ENCODE results near the gene TNN. TPM values are rescaled to one million over a fixed set of nuclear protein-coding genes. Genes with fewer than 3 reads are reported as not detected.

TNN gene
- total and polyA plus RNA-seq, 2 experiments from 2014 or later, result not detected

DNA sequence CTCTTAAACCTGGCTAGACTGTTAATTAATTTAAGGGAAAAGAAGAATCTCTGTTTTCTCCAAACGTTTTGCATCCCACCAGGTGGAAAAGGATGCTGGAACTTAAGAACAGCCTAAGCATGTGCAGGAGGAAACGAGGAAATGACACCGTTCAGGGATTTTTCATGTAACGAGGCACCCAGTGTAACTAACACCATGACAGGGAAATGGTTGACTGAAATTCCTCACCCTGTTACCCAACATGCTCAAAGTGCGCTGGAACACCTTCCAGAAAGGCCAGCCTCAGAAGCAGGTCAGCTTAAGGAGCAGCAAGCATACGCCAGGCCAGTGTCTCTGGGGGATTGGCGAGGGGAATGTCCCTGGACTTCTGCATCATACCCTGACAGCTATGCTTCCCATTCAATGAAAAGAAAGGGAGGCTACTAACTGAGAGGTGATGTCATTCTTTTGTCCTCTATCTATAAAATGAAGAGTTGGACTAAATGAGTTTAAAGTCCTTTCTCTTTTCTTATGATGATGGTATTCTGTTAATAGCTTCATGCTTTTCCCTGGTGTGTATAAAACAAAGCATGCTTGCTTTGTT is 21.6 kb downstream of the TNN start:
- no peak overlapping the region for H3K27ac ChIP-seq
- no peaks in the 10 kb centered on the region for H3K9me3 ChIP-seq (ENCODE audit: low read depth)
- H3F3A ChIP-seq (ENCODE audit: insufficient read depth), result no peaks in the 10 kb centered on the region
- no peak overlapping the region for H3K4me3 ChIP-seq
- peaks cover 7% of the 10 kb centered on the region; the same call in 1 of the 2 replicates for H3K27me3 ChIP-seq (replicated peaks; ENCODE audit: insufficient read depth)
- no peaks in the 10 kb centered on the region for H3K9me2 ChIP-seq (ENCODE audit: insufficient read depth)
- no peak for DNase-seq
- WGBS, 2 experiments (ENCODE audit: low coverage in 1 of 2, low lambda C conversion rate in 2 of 2, missing lambda C conversion rate in 2 of 2), result 44 to 45% methylated on average over 7 of the region's 7 CpGs
- H4K20me1 ChIP-seq (ENCODE audit: insufficient read depth), result no peaks in the 10 kb centered on the region
- no peak overlapping the region for H3K4me2 ChIP-seq (ENCODE audit: unreplicated experiment)
- in situ Hi-C loops (cut with MboI), result no loop called here
- H2AFZ ChIP-seq, result no peak overlapping the region
- no peaks in the 10 kb centered on the region for H3K4me1 ChIP-seq (ENCODE audit: insufficient read depth)
- no peaks in the 10 kb centered on the region for H3K79me2 ChIP-seq (ENCODE audit: insufficient read depth)
- TF ChIP-seq EZH2phosphoT487 (IDR thresholded peaks at IDR 0.05; ENCODE audit: insufficient read depth, low read depth), result no peak
- TF ChIP-seq EZH2 (IDR thresholded peaks at IDR 0.05; ENCODE audit: insufficient read depth, poor library complexity, severe bottlenecking), result no peak
- H3K9ac ChIP-seq, result no peak overlapping the region
- no peaks in the 10 kb centered on the region for H3K36me3 ChIP-seq (ENCODE audit: low read depth)

- no peak overlapping the region for H3K4me3 ChIP-seq
- H3K4me2 ChIP-seq (ENCODE audit: unreplicated experiment), result no peak overlapping the region
- in situ Hi-C loops (cut with MboI), result no loop called here
- no peak for DNase-seq
- no peaks in the 10 kb centered on the region for H3F3A ChIP-seq (ENCODE audit: insufficient read depth)
- H4K20me1 ChIP-seq (ENCODE audit: insufficient read depth), result no peaks in the 10 kb centered on the region
- H3K36me3 ChIP-seq (ENCODE audit: low read depth), result no peaks in the 10 kb centered on the region
- H2AFZ ChIP-seq, result no peak overlapping the region
- TF ChIP-seq EZH2 (IDR thresholded peaks at IDR 0.05; ENCODE audit: insufficient read depth, poor library complexity, severe bottlenecking) (no peak), EZH2phosphoT487 (IDR thresholded peaks at IDR 0.05; ENCODE audit: insufficient read depth, low read depth) (no peak)
- peaks cover 7% of the 10 kb centered on the region; the same call in 1 of the 2 replicates for H3K27me3 ChIP-seq (replicated peaks; ENCODE audit: insufficient read depth)
- no peak overlapping the region for H3K9ac ChIP-seq
- no peak overlapping the region for H3K27ac ChIP-seq
- WGBS, 2 experiments (ENCODE audit: low coverage in 1 of 2, low lambda C conversion rate in 2 of 2, missing lambda C conversion rate in 2 of 2), result 84% methylated on average over 2 of the region's 2 CpGs
- no peaks in the 10 kb centered on the region for H3K9me2 ChIP-seq (ENCODE audit: insufficient read depth)
- H3K9me3 ChIP-seq (ENCODE audit: low read depth), result no peaks in the 10 kb centered on the region
- H3K4me1 ChIP-seq (ENCODE audit: insufficient read depth), result no peaks in the 10 kb centered on the region
- no peaks in the 10 kb centered on the region for H3K79me2 ChIP-seq (ENCODE audit: insufficient read depth)
Measured at GRCh38 chr1:175090780-175091179, 23.1 kb downstream of the TNN start.

DNA sequence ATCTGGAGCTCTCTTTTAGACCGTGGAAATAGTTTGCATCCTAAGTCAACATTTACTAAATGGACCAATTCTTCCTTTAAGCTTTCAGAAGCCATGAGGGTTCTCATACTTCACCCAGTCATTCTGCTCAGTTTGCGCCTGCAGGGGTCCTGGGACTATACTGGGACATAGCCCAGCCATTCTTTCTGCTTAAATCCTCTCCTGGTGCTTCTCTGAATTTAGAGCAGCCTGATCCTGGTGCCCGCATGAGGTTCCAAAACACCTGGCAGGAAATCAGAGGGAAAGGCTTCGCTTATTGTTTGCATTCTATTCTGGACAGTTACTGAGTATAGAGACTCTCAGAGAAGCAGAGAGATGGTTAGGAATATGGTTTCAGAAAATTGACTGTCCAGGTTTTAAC is 27.0 kb downstream of the TNN start:
- H3K27ac ChIP-seq, result no peak overlapping the region
- H3K4me3 ChIP-seq, result no peak overlapping the region
- no peaks in the 10 kb centered on the region for H3K9me2 ChIP-seq (ENCODE audit: insufficient read depth)
- no peaks in the 10 kb centered on the region for H3K27me3 ChIP-seq (replicated peaks; ENCODE audit: insufficient read depth)
- H3K36me3 ChIP-seq (ENCODE audit: low read depth), result no peaks in the 10 kb centered on the region
- WGBS, 2 experiments (ENCODE audit: low coverage in 1 of 2, low lambda C conversion rate in 2 of 2, missing lambda C conversion rate in 2 of 2), result 45 to 53% methylated on average over 4 of the region's 4 CpGs
- no peak for DNase-seq
- H4K20me1 ChIP-seq (ENCODE audit: insufficient read depth), result no peaks in the 10 kb centered on the region
- H3K79me2 ChIP-seq (ENCODE audit: insufficient read depth), result no peaks in the 10 kb centered on the region
- TF ChIP-seq EZH2phosphoT487 (IDR thresholded peaks at IDR 0.05; ENCODE audit: insufficient read depth, low read depth), result no peak
- no peak for TF ChIP-seq EZH2 (IDR thresholded peaks at IDR 0.05; ENCODE audit: insufficient read depth, poor library complexity, severe bottlenecking)
- in situ Hi-C loops (cut with MboI), result no loop called here
- H2AFZ ChIP-seq, result no peak overlapping the region
- H3K9ac ChIP-seq, result no peak overlapping the region
- H3F3A ChIP-seq (ENCODE audit: insufficient read depth), result no peaks in the 10 kb centered on the region
- H3K4me1 ChIP-seq (ENCODE audit: insufficient read depth), result no peaks in the 10 kb centered on the region
- H3K4me2 ChIP-seq (ENCODE audit: unreplicated experiment), result no peak overlapping the region
- no peaks in the 10 kb centered on the region for H3K9me3 ChIP-seq (ENCODE audit: low read depth)

DNA sequence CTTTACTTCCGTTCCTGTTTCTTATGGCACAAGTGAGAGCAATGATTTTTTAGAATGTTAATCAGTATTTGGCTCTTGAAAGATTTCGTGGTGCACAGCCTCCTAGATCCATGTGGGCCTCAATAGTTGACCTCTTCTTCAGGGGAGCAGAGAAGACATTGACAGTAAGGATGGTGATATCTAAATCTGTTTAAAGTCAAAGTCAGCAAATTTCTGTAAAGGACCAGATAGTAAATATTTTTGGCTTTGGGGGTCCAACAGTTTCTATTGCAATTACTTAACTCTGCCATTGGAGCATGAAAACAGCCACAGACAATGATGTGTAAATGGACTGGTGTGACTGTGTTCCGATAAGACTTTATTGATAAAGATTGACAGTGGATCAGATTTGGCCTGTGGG is 27.4 kb downstream of the TNN start:
- WGBS, 2 experiments (ENCODE audit: low coverage in 1 of 2, low lambda C conversion rate in 2 of 2, missing lambda C conversion rate in 2 of 2), result 44 to 46% methylated on average over 3 of the region's 3 CpGs
- no peaks in the 10 kb centered on the region for H3K9me2 ChIP-seq (ENCODE audit: insufficient read depth)

More for the DNA sequence above, 27.4 kb downstream of the TNN start:
- in situ Hi-C loops (cut with MboI), result no loop called here
- no peaks in the 10 kb centered on the region for H3K4me1 ChIP-seq (ENCODE audit: insufficient read depth)
- no peaks in the 10 kb centered on the region for H4K20me1 ChIP-seq (ENCODE audit: insufficient read depth)
- H3K79me2 ChIP-seq (ENCODE audit: insufficient read depth), result no peaks in the 10 kb centered on the region
- H3K9me3 ChIP-seq (ENCODE audit: low read depth), result no peaks in the 10 kb centered on the region
- H2AFZ ChIP-seq, result no peak overlapping the region
- no peak overlapping the region for H3K27ac ChIP-seq
- TF ChIP-seq EZH2phosphoT487 (IDR thresholded peaks at IDR 0.05; ENCODE audit: insufficient read depth, low read depth) (no peak), EZH2 (IDR thresholded peaks at IDR 0.05; ENCODE audit: insufficient read depth, poor library complexity, severe bottlenecking) (no peak)
- no peak overlapping the region for H3K9ac ChIP-seq
- H3K4me2 ChIP-seq (ENCODE audit: unreplicated experiment), result no peak overlapping the region
- H3K27me3 ChIP-seq (replicated peaks; ENCODE audit: insufficient read depth), result no peaks in the 10 kb centered on the region
- H3K36me3 ChIP-seq (ENCODE audit: low read depth), result no peaks in the 10 kb centered on the region
- H3F3A ChIP-seq (ENCODE audit: insufficient read depth), result no peaks in the 10 kb centered on the region
- no peak for DNase-seq
- no peak overlapping the region for H3K4me3 ChIP-seq
